Fibroblast of pulmonary artery (primary cell): Measurements from ENCODE around the gene STX8.

Source experiments
- DNase-seq: peaks from one replicate; pipeline ENCODE4 v3.0.0-alpha.2; 2010; ENCODE audit warnings: low read depth
- H3K4me3 ChIP-seq: replicated peaks from 2 replicates; pipeline ENCODE4 v1.5.1; 2011; ENCODE audit warnings: low read depth, mild to moderate bottlenecking, control low read depth, low read length, moderate library complexity
- CTCF ChIP-seq: IDR thresholded peaks from 2 replicates; pipeline ENCODE4 v1.5.1; 2011; ENCODE audit warnings: mild to moderate bottlenecking, control low read depth, low read length, inconsistent platforms; ENCODE audit errors: missing control alignments

STX8 gene

GRCh38 chr17:9231449-9232154, 344.0 kb downstream of the STX8 start:
- no peak for TF ChIP-seq CTCF

DNA sequence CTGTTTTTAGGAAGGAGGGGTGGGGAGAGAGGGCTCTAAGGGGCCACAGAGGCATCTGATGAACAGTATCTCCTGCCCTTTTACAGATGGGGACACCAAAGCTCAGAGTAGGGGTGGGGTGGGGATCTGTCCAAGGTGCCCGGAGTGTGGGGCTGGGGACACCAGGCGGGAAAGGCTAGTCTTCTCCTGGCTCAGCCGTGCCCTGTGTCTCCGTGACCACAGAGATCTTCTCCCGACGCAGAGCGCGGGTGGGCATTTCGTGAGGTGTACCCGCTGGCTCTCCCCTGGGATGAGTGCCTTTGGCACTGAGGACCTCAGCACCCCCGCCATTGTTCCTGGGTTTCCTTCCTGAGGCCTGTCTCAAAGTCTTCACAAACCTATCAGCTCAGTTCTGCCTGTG, 344.8 kb downstream of the STX8 start:
- no peak for TF ChIP-seq CTCF
- H3K4me3 ChIP-seq = no peak overlapping the region
- no peak for DNase-seq

More at GRCh38 chr17:9231449-9232154, 344.0 kb downstream of the STX8 start:
- no peak for DNase-seq
- no peak overlapping the region for H3K4me3 ChIP-seq

GRCh38 chr17:9230346-9230745, 345.3 kb downstream of the STX8 start:
- no peak for DNase-seq
- no peak overlapping the region for H3K4me3 ChIP-seq
- TF ChIP-seq CTCF = no peak

GRCh38 chr17:9229826-9230201, 345.8 kb downstream of the STX8 start:
- no peak overlapping the region for H3K4me3 ChIP-seq
- no peak for TF ChIP-seq CTCF
- no peak for DNase-seq

DNA sequence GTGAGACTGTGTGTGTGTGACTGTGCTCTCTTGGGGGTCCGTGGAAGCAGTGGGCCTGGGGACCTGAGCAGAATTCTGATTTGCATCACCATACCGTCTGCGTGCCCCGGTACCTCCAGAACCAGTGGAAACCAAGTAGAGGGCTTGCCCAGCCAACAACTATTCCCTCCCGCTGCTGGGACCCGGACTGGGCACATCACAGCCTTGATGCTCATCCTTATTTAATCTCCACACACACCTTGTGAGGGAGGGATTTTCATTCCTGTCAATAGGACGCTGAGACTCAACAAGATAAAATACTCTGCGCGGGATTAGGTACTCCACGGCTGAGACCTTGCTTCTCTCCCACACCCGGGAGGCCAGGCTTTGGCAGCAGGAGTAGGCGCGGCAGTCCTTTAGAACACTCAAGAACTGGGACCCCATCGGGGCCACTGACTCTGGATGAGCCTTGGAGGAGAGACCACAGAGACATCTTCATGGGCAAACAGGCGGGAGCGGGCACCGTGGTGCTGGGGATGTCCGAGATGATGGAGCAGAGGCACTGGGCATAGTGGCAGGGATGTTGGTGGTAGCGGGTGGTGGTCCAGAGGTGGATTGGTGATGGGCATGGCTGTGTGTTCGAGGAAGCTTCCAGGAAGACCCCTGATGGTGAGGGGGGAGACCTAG, 346.3 kb downstream of the STX8 start:
- DNase-seq = no peak
- no peak for TF ChIP-seq CTCF
- H3K4me3 ChIP-seq = no peak overlapping the region

DNA sequence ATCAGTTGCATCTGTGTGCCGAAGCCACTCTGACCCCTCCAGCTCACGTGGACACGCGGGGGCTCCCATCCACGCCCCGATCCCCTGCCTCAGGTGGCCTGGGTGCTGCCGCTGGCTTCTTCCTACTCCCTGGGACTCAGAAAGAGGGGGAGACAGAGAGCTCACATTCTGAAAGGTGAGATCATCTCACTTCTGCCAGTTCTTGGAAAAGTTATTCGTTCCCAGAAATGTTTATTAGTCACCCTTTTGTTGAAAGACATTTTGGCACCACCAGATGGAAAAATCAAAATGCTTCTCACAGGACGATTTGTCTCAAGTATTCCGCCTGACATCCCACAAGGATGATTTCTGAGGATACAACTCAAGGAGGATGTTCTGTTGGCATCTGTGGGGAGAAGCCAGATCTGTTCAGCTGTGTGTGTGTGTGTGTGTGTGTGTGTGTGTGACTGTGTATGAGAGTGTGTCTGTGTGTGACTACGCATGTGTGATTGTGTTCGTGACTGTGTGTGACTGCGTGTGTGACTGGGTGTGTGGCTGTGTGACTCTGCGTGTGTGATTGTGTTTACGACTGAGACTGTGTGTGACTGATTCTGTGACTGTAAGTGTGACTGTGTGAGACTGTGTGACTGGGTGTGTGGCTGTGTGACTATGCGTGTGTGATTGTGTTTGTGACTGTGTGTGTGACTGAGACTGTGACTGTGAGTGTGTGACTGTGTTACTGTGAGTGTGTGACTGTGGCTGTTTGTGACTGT, 347.0 kb downstream of the STX8 start:
- TF ChIP-seq CTCF = no peak
- no peak overlapping the region for H3K4me3 ChIP-seq
- peak; percentile 81 for DNase-seq
